ENCODE data around the gene BRINP3. TPM values are rescaled to one million over a fixed set of nuclear protein-coding genes. Genes with fewer than 3 reads are reported as not detected.

BRINP3 gene
- total and polyA plus RNA-seq, 2 donors (not counting 3 experiments of a cell fraction or from before 2014, with no cell fraction given) = not detected

DNA sequence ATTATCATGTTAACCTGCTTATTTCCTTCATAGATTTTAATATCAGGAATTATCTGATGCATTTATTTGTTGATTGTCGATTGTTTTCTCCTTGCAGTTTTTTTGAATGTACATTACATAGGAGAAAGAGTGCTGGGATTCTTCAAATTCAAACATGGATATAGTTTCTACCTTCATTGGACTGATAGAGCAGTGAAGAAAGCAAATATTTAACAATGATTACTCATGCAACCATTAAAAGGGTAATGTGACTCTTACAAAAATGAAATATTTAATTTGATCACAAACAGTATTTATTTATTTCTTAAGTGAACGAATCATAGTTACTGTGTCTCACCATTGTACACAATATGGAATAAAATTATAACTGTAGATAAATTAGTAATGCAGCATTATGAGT lies 350.9 kb downstream of the BRINP3 start:
- ChIA-PET POLR2A (no interaction called here), CTCF (no interaction called here)
- no peak overlapping the region for H3K9ac ChIP-seq (replicated peaks; ENCODE audit: extremely low read depth, insufficient read depth, low read length)
- H3K27me3 ChIP-seq (ENCODE audit: control insufficient read depth in 2 of 2, insufficient read depth in 2 of 2, low read length in 2 of 2) = no peaks in the 10 kb centered on the region
- H3K4me2 ChIP-seq (ENCODE audit: insufficient read depth, low read length) = no peak overlapping the region
- no peaks in the 10 kb centered on the region for H3K4me1 ChIP-seq (ENCODE audit: control insufficient read depth, extremely low read depth, insufficient read depth, low read length)
- no peak overlapping the region for H3K27ac ChIP-seq (ENCODE audit: insufficient read depth, low read depth, low read length)
- BruUV-seq (replicated peaks) = no TSS peak
- H3K36me3 ChIP-seq (ENCODE audit: control insufficient read depth in 2 of 2, extremely low read depth in 1 of 2, insufficient read depth in 2 of 2, low read length in 2 of 2) = no peaks in the 10 kb centered on the region
- DNase-seq (ENCODE audit: low read depth, low spot score) = no peak
- FAIRE-seq = no peak
- H3K9me3 ChIP-seq (replicated peaks; ENCODE audit: control insufficient read depth, insufficient read depth, low read length) = no peaks in the 10 kb centered on the region
- H4K20me1 ChIP-seq (replicated peaks; ENCODE audit: control insufficient read depth, extremely low read depth, insufficient read depth, low read length) = no peaks in the 10 kb centered on the region
- no peaks in the 10 kb centered on the region for H3K79me2 ChIP-seq (ENCODE audit: control insufficient read depth, insufficient read depth, low read length)
- dilution Hi-C loops (cut with MboI; ENCODE audit: extremely low pct_ligation_motif_present, low sequenced_read_pairs) (no loop called here), intact Hi-C loops (cut with micrococcal nuclease) (no loop called here)
- TF ChIP-seq POLR2AphosphoS5 (IDR thresholded peaks at IDR 0.05; ENCODE audit: insufficient read depth, low read depth, low read length) (no peak), JUN (IDR thresholded peaks at IDR 0.05; ENCODE audit: borderline replicate concordance, insufficient read depth, insufficient read length, low read depth) (no peak), GATA2 (IDR thresholded peaks at IDR 0.05; ENCODE audit: insufficient read depth, insufficient read length, low read depth, low read length) (no peak), POLR2A (IDR thresholded peaks at IDR 0.05; ENCODE audit: low read depth, low read length) (no peak), FOS (IDR thresholded peaks at IDR 0.05; ENCODE audit: borderline replicate concordance, insufficient read depth, low read length) (no peak), EZH2 (IDR thresholded peaks at IDR 0.05; ENCODE audit: borderline replicate concordance, low read depth, low read length, severe bottlenecking) (no peak), MYC (IDR thresholded peaks at IDR 0.05; ENCODE audit: low read depth, low read length) (no peak)
- TF ChIP-seq, protein P1, sequence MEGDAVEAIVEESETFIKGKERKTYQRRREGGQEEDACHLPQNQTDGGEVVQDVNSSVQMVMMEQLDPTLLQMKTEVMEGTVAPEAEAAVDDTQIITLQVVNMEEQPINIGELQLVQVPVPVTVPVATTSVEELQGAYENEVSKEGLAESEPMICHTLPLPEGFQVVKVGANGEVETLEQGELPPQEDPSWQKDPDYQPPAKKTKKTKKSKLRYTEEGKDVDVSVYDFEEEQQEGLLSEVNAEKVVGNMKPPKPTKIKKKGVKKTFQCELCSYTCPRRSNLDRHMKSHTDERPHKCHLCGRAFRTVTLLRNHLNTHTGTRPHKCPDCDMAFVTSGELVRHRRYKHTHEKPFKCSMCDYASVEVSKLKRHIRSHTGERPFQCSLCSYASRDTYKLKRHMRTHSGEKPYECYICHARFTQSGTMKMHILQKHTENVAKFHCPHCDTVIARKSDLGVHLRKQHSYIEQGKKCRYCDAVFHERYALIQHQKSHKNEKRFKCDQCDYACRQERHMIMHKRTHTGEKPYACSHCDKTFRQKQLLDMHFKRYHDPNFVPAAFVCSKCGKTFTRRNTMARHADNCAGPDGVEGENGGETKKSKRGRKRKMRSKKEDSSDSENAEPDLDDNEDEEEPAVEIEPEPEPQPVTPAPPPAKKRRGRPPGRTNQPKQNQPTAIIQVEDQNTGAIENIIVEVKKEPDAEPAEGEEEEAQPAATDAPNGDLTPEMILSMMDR (IDR thresholded peaks at IDR 0.05; ENCODE audit: extremely low read depth in 1 of 2, insufficient read depth in 1 of 2, low read depth in 1 of 2, low read length in 2 of 2) = no peak
- TF ChIP-seq, protein P2, sequence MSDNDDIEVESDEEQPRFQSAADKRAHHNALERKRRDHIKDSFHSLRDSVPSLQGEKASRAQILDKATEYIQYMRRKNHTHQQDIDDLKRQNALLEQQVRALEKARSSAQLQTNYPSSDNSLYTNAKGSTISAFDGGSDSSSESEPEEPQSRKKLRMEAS (IDR thresholded peaks at IDR 0.05; ENCODE audit: insufficient read depth, insufficient read length) = no peak
- no peak overlapping the region for H3K4me3 ChIP-seq (replicated peaks in 1 of 3; ENCODE audit: insufficient read depth in 1 of 3, low read depth in 1 of 3, low read length in 3 of 3)
- no peak overlapping the region for H2AFZ ChIP-seq (ENCODE audit: low read depth, low read length)
- no peaks in the 10 kb centered on the region for H3K9me1 ChIP-seq (replicated peaks; ENCODE audit: control insufficient read depth, extremely low read depth, insufficient read depth, low read length)

Measured in endothelial cell of umbilical vein (primary cell).